GM10248 (cell line): ENCODE data around the gene SUPT4H1.

Experiments used
- CTCF ChIA-PET: fragments of 300-600 bp; sonication (Branson Sonifier 250); formaldehyde crosslinking; extraction: SDS; loops from one replicate; lab custom pipeline; 2021; ENCODE audit warnings: antibody characterized with exemption; lab: Yijun Ruan, JAX
- POLR2A ChIA-PET: fragments of 350-650 bp; sonication (Branson Sonifier 250); formaldehyde crosslinking; extraction: SDS; loops from one replicate; lab custom pipeline; 2020; ENCODE audit warnings: antibody characterized with exemption; lab: Yijun Ruan, JAX
- DNase-seq: peaks from one replicate; pipeline ENCODE4 v3.0.0; 2012; ENCODE audit errors: extremely low spot score
- TF ChIP-seq, protein P1 (sequence below): IDR thresholded peaks from 2 replicates; pipeline ENCODE4 v1.5.1; 2012; ENCODE audit warnings: mild to moderate bottlenecking, low read depth; ENCODE audit errors: extremely low read depth, missing control alignments, control extremely low read depth

SUPT4H1 gene

DNA sequence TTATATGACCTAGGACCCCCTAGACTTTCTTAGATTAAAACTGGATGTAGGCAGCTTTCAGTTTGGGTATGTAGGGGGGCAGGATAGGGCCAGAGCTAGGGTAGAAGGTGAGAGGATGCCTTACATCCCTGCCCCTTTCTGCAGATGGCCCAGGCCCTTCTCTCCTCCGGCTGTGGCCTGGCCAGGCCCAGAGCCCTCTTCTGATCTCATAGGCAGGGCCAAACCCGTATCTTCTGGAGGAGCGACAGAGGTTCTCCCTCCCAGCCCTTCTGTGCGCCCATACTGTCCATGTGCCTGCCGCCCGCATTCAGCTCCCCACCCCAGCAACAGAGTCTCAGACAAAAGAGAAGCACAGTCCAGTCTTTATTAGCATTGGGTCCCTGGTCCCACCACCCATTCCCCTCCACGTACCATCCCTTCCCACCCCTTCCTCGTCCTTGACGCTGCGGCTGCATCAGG is 21.4 kb downstream of the SUPT4H1 start:
- no peak for DNase-seq
- POLR2A ChIA-PET, result interaction anchor here (2.3 to 4.5 kb wide), 3 partner anchors 9 to 21 kb away, joined by 16 to 90 read pairs (median 36); partner anchors contain the start of gene SUPT4H1
- CTCF ChIA-PET, result interaction anchor here (1.0 kb wide), 1 partner anchor 87 kb away, joined by 3 read pairs; the partner anchor contains the start of gene RNF43
- TF ChIP-seq, protein P1, sequence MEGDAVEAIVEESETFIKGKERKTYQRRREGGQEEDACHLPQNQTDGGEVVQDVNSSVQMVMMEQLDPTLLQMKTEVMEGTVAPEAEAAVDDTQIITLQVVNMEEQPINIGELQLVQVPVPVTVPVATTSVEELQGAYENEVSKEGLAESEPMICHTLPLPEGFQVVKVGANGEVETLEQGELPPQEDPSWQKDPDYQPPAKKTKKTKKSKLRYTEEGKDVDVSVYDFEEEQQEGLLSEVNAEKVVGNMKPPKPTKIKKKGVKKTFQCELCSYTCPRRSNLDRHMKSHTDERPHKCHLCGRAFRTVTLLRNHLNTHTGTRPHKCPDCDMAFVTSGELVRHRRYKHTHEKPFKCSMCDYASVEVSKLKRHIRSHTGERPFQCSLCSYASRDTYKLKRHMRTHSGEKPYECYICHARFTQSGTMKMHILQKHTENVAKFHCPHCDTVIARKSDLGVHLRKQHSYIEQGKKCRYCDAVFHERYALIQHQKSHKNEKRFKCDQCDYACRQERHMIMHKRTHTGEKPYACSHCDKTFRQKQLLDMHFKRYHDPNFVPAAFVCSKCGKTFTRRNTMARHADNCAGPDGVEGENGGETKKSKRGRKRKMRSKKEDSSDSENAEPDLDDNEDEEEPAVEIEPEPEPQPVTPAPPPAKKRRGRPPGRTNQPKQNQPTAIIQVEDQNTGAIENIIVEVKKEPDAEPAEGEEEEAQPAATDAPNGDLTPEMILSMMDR, result no peak

DNA sequence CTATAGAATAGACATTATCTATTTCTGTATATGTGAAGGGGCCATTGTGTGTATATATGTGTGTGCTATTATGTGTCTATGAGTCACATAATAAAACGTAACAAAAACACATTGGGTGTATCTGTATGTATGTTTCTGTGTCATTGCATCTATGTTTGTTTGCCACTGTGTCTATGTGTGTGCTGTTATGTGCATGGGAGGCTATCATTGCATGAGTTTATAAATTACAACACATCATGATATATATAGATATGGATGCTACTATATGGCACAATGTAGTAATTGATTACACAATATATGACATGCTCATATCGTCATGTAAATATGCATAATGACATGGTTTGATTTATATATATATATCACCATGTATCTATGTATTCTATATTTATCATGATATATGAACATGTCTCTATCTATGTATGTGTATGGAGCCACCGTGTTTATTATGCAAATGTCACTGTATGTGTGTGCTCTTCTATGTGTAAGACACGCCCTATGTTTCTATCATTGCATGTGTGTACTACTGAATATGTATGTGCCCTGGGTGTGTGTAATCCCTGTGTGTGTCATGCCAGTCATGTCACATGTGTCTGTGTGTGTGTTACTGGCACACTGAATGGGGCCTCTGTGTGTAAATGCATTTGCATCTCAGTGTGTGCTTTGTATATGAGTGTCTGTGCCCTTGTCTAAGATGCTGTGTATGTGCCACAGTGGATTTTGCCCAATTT is 22.0 kb downstream of the SUPT4H1 start:
- no peak for DNase-seq
- POLR2A ChIA-PET, result interaction anchor here (2.6 to 4.5 kb wide), 2 partner anchors 14 to 22 kb away, joined by 36 to 90 read pairs; partner anchors contain the start of gene SUPT4H1
- CTCF ChIA-PET, result interaction anchor here (1.0 kb wide), 1 partner anchor 88 kb away, joined by 3 read pairs; the partner anchor contains the start of gene RNF43
- TF ChIP-seq, protein P1, result no peak

DNA sequence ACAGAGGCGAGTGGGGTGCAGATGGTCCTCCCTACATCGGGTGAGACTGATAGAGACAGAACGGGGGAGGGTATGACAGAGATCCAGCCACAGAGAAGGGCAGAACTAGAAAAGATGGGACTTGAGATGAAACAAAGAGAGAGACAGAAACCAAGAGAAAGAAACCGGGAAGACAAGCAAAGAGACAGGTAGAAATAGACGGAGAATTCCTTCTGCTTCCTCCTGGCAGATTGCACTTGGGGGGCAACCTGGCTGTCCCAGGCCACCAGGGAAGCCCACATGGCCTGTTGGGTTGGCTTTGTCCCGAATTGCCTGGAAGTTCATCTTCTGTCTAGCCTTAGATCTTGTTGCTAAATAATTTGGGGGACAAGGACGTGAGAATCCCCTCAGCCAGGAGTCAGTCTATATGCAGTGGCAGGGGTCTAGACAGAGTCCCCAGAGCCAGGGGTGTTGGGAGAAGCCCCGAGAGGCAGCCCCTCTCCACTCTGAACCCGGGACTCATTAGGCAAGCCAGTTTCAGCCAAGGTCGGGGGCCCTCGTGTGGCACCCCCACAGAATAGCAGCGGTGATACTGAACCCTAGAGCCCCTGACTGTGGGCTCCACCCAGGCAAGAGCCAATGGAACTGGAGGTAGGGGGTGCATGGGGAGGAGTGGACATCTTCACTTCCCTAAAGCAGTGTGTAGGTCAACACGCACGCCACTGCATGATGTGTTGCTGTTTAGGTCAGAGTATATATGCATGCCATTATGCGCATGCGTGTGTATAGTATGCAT is 22.8 kb downstream of the SUPT4H1 start:
- DNase-seq, result peak; percentile 76
- ChIA-PET CTCF (interaction anchor here (3.9 kb wide), 1 partner anchor 12 kb away, joined by 42 read pairs; no protein-coding TSS in a partner anchor), POLR2A (interaction anchor here (4.1 kb wide), 1 partner anchor 9 kb away, joined by 39 read pairs; no protein-coding TSS in a partner anchor)
- TF ChIP-seq, protein P1, result peak; percentile 65

DNA sequence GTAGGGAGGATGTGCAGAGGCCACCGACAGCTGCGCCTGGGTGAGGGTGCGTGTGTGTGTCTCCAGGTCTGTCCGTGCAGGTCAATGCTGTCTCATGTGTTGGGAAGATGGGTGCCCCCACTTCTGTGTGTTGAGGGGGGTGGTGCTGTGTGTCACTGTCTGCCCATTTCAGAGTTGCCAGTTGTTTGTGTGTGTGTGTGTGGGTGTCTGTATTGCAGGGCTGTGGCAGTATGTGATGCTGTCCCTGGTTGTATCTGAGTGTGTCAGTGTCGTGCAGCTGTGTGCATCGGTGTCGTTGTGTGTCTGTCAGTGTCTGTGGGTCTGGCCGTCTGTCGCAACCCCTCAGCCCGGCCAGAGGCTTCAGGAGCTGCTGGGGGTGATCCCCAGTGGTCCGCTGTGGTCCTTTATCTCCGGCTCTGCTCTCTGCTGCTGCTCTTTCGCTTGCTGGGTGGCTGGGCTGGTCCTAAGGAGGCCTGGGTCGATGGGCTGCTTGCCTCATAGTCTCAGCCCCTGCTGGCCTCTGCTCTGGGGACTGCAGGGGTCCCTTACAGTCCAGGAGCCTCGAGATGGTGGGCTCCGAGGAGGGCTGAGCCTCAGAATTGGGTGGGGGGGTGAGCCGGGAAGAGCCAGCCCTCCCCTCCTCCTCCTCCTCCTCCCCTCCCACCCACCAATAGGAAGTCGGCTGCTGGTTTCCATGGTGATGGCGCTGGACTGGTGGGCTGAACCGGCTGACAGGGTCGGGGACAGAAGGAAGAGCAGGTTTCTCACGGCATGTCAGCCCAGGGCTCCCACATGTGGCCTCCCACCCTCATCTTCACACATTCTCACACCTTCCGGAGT is 23.6 kb downstream of the SUPT4H1 start, which contains the start of gene TSPOAP1:
Gene TSPOAP1, minus strand, starts transcription at position 601 of the 840 bp plus-strand sequence. CDS start 875 bp downstream, outside the sequence.
- peak; percentile 75 for DNase-seq
- ChIA-PET CTCF (interaction anchor here (0.7 to 3.9 kb wide), 6 partner anchors 9 to 79 kb away, joined by 3 to 42 read pairs (median 6); no protein-coding TSS in a partner anchor), POLR2A (interaction anchor here (0.9 to 4.1 kb wide), 5 partner anchors 10 to 191 kb away, joined by 3 to 39 read pairs (median 4); no protein-coding TSS in a partner anchor)
- TF ChIP-seq, protein P1, result no peak

DNA sequence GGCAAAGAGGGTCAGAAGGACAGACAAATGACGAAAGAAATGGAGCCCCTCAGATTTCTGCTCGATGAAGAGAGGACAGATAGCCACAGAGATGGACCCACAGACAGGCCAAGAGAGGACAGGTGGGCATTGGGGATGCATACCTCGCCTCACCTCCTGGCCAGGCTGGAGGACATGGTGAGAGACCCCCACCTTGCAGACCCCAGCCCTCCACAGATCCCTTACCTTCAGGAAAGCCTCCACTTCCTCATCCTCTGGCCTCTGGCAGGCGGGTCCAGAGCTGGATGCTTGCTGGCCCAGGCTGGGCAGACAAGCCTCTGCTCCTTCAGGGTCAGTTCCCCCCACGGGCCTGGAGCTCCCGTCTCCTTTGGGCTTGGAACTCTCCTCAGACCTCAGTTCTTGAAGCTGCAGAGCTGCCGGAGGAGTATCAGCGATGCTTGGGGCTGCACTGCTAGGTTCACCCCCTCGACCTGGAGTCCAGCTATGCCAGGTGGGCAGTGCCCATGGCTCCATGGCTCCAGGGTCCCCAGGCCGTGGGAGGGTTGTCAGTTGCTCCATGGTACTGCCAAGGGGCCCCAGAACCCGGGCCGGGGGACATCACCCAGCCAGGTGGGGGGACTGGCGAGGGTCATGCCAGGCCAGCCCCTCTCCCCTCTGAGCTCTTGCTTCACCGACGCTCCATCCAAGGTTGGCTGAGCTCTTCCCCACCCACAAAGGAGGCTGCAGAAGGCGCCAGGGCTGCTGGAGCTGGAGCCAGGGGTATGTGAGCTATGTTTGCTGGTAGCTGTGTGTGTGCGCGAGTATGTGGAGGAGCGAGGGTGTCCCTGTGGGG is 24.4 kb downstream of the SUPT4H1 start:
- ChIA-PET CTCF (interaction anchor here (0.7 to 3.9 kb wide), 7 partner anchors 10 to 78 kb away, joined by 3 to 42 read pairs (median 4); no protein-coding TSS in a partner anchor), POLR2A (interaction anchor here (0.9 to 4.1 kb wide), 5 partner anchors 10 to 192 kb away, joined by 3 to 39 read pairs (median 4); no protein-coding TSS in a partner anchor)
- no peak for DNase-seq
- TF ChIP-seq, protein P1, result no peak
